HG03378 (cell line): ENCODE data around the gene PSMA5.
"Not testable (repeated sequence)": the region's sequence is repeated elsewhere in the genome, so short reads cannot be mapped to it uniquely, and the experiment has no call there.

Source experiments
- ATAC-seq: cut with Tn5 transposase; IDR thresholded peaks from one replicate; pipeline ENCODE4 v1.9.1; 2021; ENCODE audit warnings: mild to moderate bottlenecking, moderate library complexity; ENCODE audit not compliant: unreplicated experiment

Gene PSMA5

GRCh38 chr1:109392788-109393616 lies 33.2 kb downstream of the PSMA5 start:
- ATAC-seq, result no peak

- ATAC-seq, result peak; percentile 6
These were observed 34.0 kb downstream of the PSMA5 start for GRCh38 chr1:109392037-109392787.

GRCh38 chr1:109391626-109392025 lies 34.6 kb downstream of the PSMA5 start:
- ATAC-seq, result peak; percentile 77

- no peak for ATAC-seq
These were observed 35.1 kb downstream of the PSMA5 start for GRCh38 chr1:109391157-109391556.

- no peak for ATAC-seq
These were observed 36.5 kb downstream of the PSMA5 start for GRCh38 chr1:109389638-109390341.

- ATAC-seq, result no peak
These were observed 37.2 kb downstream of the PSMA5 start for GRCh38 chr1:109388884-109389637.

GRCh38 chr1:109388208-109388711 lies 38.0 kb downstream of the PSMA5 start:
- no peak for ATAC-seq

GRCh38 chr1:109386054-109386717 lies 40.1 kb downstream of the PSMA5 start:
- ATAC-seq, result no peak

GRCh38 chr1:109385417-109385816 lies 40.8 kb downstream of the PSMA5 start:
- ATAC-seq, result no peak

- no peak for ATAC-seq
These were observed 42.4 kb downstream of the PSMA5 start for GRCh38 chr1:109383854-109384253.

- no peak for ATAC-seq
These were observed 43.0 kb downstream of the PSMA5 start for GRCh38 chr1:109383087-109383779.

- ATAC-seq, result no peak
These were observed 44.7 kb downstream of the PSMA5 start for GRCh38 chr1:109381573-109381972.

GRCh38 chr1:109379907-109380306 lies 46.3 kb downstream of the PSMA5 start:
- no peak for ATAC-seq

GRCh38 chr1:109379422-109379821 lies 46.8 kb downstream of the PSMA5 start:
- no peak for ATAC-seq

- no peak for ATAC-seq
These were observed 48.5 kb downstream of the PSMA5 start for GRCh38 chr1:109377698-109378097.

- not testable (repeated sequence) for ATAC-seq
These were observed 52.6 kb downstream of the PSMA5 start for GRCh38 chr1:109373696-109374095.

- ATAC-seq, result no peak
These were observed 53.1 kb downstream of the PSMA5 start for GRCh38 chr1:109373126-109373525.

- ATAC-seq, result no peak
These were observed 54.0 kb downstream of the PSMA5 start for GRCh38 chr1:109372281-109372680.

- no peak for ATAC-seq
These were observed 54.9 kb downstream of the PSMA5 start for GRCh38 chr1:109371341-109371739.
